ENCODE measurements around the gene GOLGA8B. TPM values are rescaled to one million over a fixed set of nuclear protein-coding genes. Genes with fewer than 3 reads are reported as not detected.
A peak's percentile ranks its signal among the peaks of the same experiment; 100 is the strongest.
"Not testable (repeated sequence)": the region's sequence is repeated elsewhere in the genome, so short reads cannot be mapped to it uniquely, and the experiment has no call there.

The GOLGA8B gene
- total RNA-seq, result 100 to 1,000 TPM; 285 to 393 (median 315) TPM
- 1 to 10 TPM; 2.5 to 8.6 TPM for polyA plus RNA-seq
- total RNA-seq, result 217 reads per million, percentile 94 among the genes with 10 or more reads in this experiment

GRCh38 chr15:34583399-34584329 lies at the start of gene GOLGA8B:
Gene GOLGA8B, minus strand, starts transcription at chr15:34583651. Its CDS starts 47,739 bp downstream, at chr15:34535912.
- peak within 1 kb of the TSS; percentile 82 for H3K27ac ChIP-seq (ENCODE audit: low read depth, low read length)
- peaks cover 6 to 20% of the 10 kb centered on the region in 2 donors for H3K4me1 ChIP-seq (ENCODE audit: control insufficient read depth in 2 of 2, insufficient read depth in 2 of 2, low read length in 2 of 2)
- H3K9me3 Mint-ChIP-seq, result no peaks in the 10 kb centered on the region
- H3K27me3 Mint-ChIP-seq, result peaks cover 3 to 14% (median 10%) of the 10 kb centered on the region in 5 donors
- peaks cover 0 to 4% (median 0%) of the 10 kb centered on the region in 5 donors for H3K36me3 Mint-ChIP-seq
- DNase-seq (peak; percentile 70 to 88 (median 85)), ATAC-seq (peak; percentile 86)
- CTCF ChIA-PET, result interaction anchor here (2.4 kb wide), 1 partner anchor 216 kb away, joined by 8 read pairs; the partner anchor contains the start of gene LPCAT4
- no peaks in the 10 kb centered on the region for H3K9me3 ChIP-seq (ENCODE audit: control insufficient read depth in 2 of 3, low read length in 3 of 3)
- peak within 1 kb of the TSS; percentile 81 to 94 (median 90) for H3K4me3 Mint-ChIP-seq
- no peaks in the 10 kb centered on the region for H3K27me3 ChIP-seq (ENCODE audit: control insufficient read depth in 2 of 2, insufficient read depth in 2 of 2, low read length in 2 of 2)
- POLR2A ChIA-PET, result interaction anchor here (1.0 to 1.6 kb wide), 8 partner anchors 217 to 481 kb away, joined by 3 to 7 read pairs (median 3); partner anchors contain the start of genes EMC4, LPCAT4 and SLC12A6
- H3K27ac Mint-ChIP-seq, result peak within 1 kb of the TSS; percentile 42 to 92 (median 81)
- peaks cover 26 to 46% (median 37%) of the 10 kb centered on the region in 7 donors for H3K4me1 Mint-ChIP-seq
- intact Hi-C loops (cut with micrococcal nuclease), result loop anchor here (1.0 to 10.0 kb wide), 8 partner anchors 216 to 545 kb away; partner anchors contain the start of genes LPCAT4 (in 2 of the 2), PGBD4 (in 2 of the 2), NOP10 (in 1 of the 2) and NUTM1 (in 1 of the 2)
- H3K4me3 ChIP-seq (ENCODE audit: low read length), result peak within 1 kb of the TSS; percentile 85
- H3K36me3 ChIP-seq (ENCODE audit: control insufficient read depth in 2 of 3, insufficient read depth in 3 of 3, low read length in 3 of 3), result peaks cover 0 to 12% (median 0%) of the 10 kb centered on the region in 3 experiments

- CTCF ChIA-PET; POLR2A ChIA-PET; H3K36me3 ChIP-seq (ENCODE audit: control insufficient read depth in 2 of 3, insufficient read depth in 3 of 3, low read length in 3 of 3); H3K9me3 Mint-ChIP-seq; DNase-seq; ATAC-seq; H3K4me1 Mint-ChIP-seq; H3K4me3 ChIP-seq (ENCODE audit: low read length); H3K27ac Mint-ChIP-seq; H3K9me3 ChIP-seq (ENCODE audit: control insufficient read depth in 2 of 3, low read length in 3 of 3); H3K4me1 ChIP-seq (ENCODE audit: control insufficient read depth in 2 of 2, insufficient read depth in 2 of 2, low read length in 2 of 2); H3K36me3 Mint-ChIP-seq; intact Hi-C loops (cut with micrococcal nuclease); H3K27me3 ChIP-seq (ENCODE audit: control insufficient read depth in 2 of 2, insufficient read depth in 2 of 2, low read length in 2 of 2); H3K27ac ChIP-seq (ENCODE audit: low read depth, low read length); H3K4me3 Mint-ChIP-seq: not testable (repeated sequence)
- peaks cover 5 to 30% (median 10%) of the 10 kb centered on the region in 5 donors for H3K27me3 Mint-ChIP-seq
These were observed 49.7 kb upstream of the GOLGA8B start for GRCh38 chr15:34633165-34633564.

- Mint-ChIP-seq H3K9me3 (peaks cover 0 to 23% (median 5%) of the 10 kb centered on the region in 11 donors), H3K27me3 (peaks cover 28 to 40% (median 36%) of the 10 kb centered on the region in 5 donors), H3K4me1 (no peaks in the 10 kb centered on the region), H3K27ac (no peak overlapping the region), H3K4me3 (no peak overlapping the region), H3K36me3 (peaks cover 0 to 3% (median 0%) of the 10 kb centered on the region in 5 donors)
- Histone ChIP-seq H3K36me3 (ENCODE audit: control insufficient read depth in 2 of 3, insufficient read depth in 3 of 3, low read length in 3 of 3) (no peaks in the 10 kb centered on the region), H3K27ac (ENCODE audit: low read depth, low read length) (no peak overlapping the region), H3K4me1 (ENCODE audit: control insufficient read depth in 2 of 2, insufficient read depth in 2 of 2, low read length in 2 of 2) (no peaks in the 10 kb centered on the region), H3K4me3 (ENCODE audit: low read length) (no peak overlapping the region), H3K9me3 (ENCODE audit: control insufficient read depth in 2 of 3, low read length in 3 of 3) (peaks cover 0 to 6% (median 0%) of the 10 kb centered on the region in 3 experiments), H3K27me3 (ENCODE audit: control insufficient read depth in 2 of 2, insufficient read depth in 2 of 2, low read length in 2 of 2) (peaks cover 0 to 8% of the 10 kb centered on the region in 2 donors)
- no peak for DNase-seq
- intact Hi-C loops (cut with micrococcal nuclease), result no loop called here
- ATAC-seq, result no peak
- ChIA-PET CTCF (no interaction called here), POLR2A (no interaction called here)
These were observed 45.2 kb upstream of the GOLGA8B start for GRCh38 chr15:34628577-34629152.

GRCh38 chr15:34625007-34625406 lies 41.6 kb upstream of the GOLGA8B start:
- H3K9me3 ChIP-seq (ENCODE audit: control insufficient read depth in 2 of 3, low read length in 3 of 3), result peaks cover 0 to 6% (median 0%) of the 10 kb centered on the region in 3 experiments
- peaks cover 0 to 8% of the 10 kb centered on the region in 2 donors for H3K27me3 ChIP-seq (ENCODE audit: control insufficient read depth in 2 of 2, insufficient read depth in 2 of 2, low read length in 2 of 2)
- no peak overlapping the region for H3K4me3 ChIP-seq (ENCODE audit: low read length)
- H3K27ac ChIP-seq (ENCODE audit: low read depth, low read length), result no peak overlapping the region
- peaks cover 44 to 57% (median 54%) of the 10 kb centered on the region in 5 donors for H3K27me3 Mint-ChIP-seq
- H3K4me1 Mint-ChIP-seq, result peaks cover 0 to under 1% (median 0%) of the 10 kb centered on the region in 7 donors
- intact Hi-C loops (cut with micrococcal nuclease), result no loop called here
- H3K27ac Mint-ChIP-seq, result no peak overlapping the region
- no peaks in the 10 kb centered on the region for H3K36me3 ChIP-seq (ENCODE audit: control insufficient read depth in 2 of 3, insufficient read depth in 3 of 3, low read length in 3 of 3)
- H3K4me1 ChIP-seq (ENCODE audit: control insufficient read depth in 2 of 2, insufficient read depth in 2 of 2, low read length in 2 of 2), result no peaks in the 10 kb centered on the region
- H3K36me3 Mint-ChIP-seq, result peaks cover 0 to 3% (median 0%) of the 10 kb centered on the region in 5 donors
- no peak for DNase-seq
- H3K4me3 Mint-ChIP-seq, result no peak overlapping the region
- H3K9me3 Mint-ChIP-seq, result peaks cover 0 to 14% (median 2%) of the 10 kb centered on the region in 11 donors
- POLR2A ChIA-PET, result no interaction called here
- ATAC-seq, result no peak
- CTCF ChIA-PET, result no interaction called here

GRCh38 chr15:34621675-34622074 lies 38.2 kb upstream of the GOLGA8B start:
- Histone ChIP-seq H3K4me1 (ENCODE audit: control insufficient read depth in 2 of 2, insufficient read depth in 2 of 2, low read length in 2 of 2) (no peaks in the 10 kb centered on the region), H3K4me3 (ENCODE audit: low read length) (no peak overlapping the region), H3K27ac (ENCODE audit: low read depth, low read length) (no peak overlapping the region), H3K27me3 (ENCODE audit: control insufficient read depth in 2 of 2, insufficient read depth in 2 of 2, low read length in 2 of 2) (peaks cover 0 to 8% of the 10 kb centered on the region in 2 donors), H3K9me3 (ENCODE audit: control insufficient read depth in 2 of 3, low read length in 3 of 3) (no peaks in the 10 kb centered on the region), H3K36me3 (ENCODE audit: control insufficient read depth in 2 of 3, insufficient read depth in 3 of 3, low read length in 3 of 3) (no peaks in the 10 kb centered on the region)
- Mint-ChIP-seq H3K27ac (no peak overlapping the region), H3K4me3 (no peak overlapping the region), H3K27me3 (peaks cover 31 to 56% (median 53%) of the 10 kb centered on the region in 5 donors), H3K4me1 (peaks cover 0 to 3% (median 0%) of the 10 kb centered on the region in 7 donors), H3K9me3 (peaks cover 0 to 3% (median 0%) of the 10 kb centered on the region in 11 donors), H3K36me3 (no peaks in the 10 kb centered on the region)
- intact Hi-C loops (cut with micrococcal nuclease), result loop anchor here in 1 of 2 donors (5.0 kb wide), 1 partner anchor 301 kb away; no protein-coding TSS in a partner anchor
- ChIA-PET POLR2A (no interaction called here), CTCF (no interaction called here)
- no peak for DNase-seq
- no peak for ATAC-seq

GRCh38 chr15:34620814-34621213 lies 37.4 kb upstream of the GOLGA8B start:
- CTCF ChIA-PET, result no interaction called here
- Mint-ChIP-seq H3K4me3 (no peak overlapping the region), H3K27me3 (peaks cover 32 to 62% (median 52%) of the 10 kb centered on the region in 5 donors)

More at GRCh38 chr15:34620814-34621213, 37.4 kb upstream of the GOLGA8B start:
- no peak overlapping the region for H3K27ac ChIP-seq (ENCODE audit: low read depth, low read length)
- H3K27me3 ChIP-seq (ENCODE audit: control insufficient read depth in 2 of 2, insufficient read depth in 2 of 2, low read length in 2 of 2), result peaks cover under 1 to 2% of the 10 kb centered on the region in 2 donors
- Mint-ChIP-seq H3K27ac (no peak overlapping the region), H3K36me3 (no peaks in the 10 kb centered on the region), H3K4me1 (peaks cover 0 to 3% (median 0%) of the 10 kb centered on the region in 7 donors), H3K9me3 (no peaks in the 10 kb centered on the region)
- no peak for ATAC-seq
- POLR2A ChIA-PET, result interaction anchor here (0.6 kb wide), 1 partner anchor 74 kb away, joined by 5 read pairs; no protein-coding TSS in a partner anchor
- H3K9me3 ChIP-seq (ENCODE audit: control insufficient read depth in 2 of 3, low read length in 3 of 3), result no peaks in the 10 kb centered on the region
- H3K36me3 ChIP-seq (ENCODE audit: control insufficient read depth in 2 of 3, insufficient read depth in 3 of 3, low read length in 3 of 3), result no peaks in the 10 kb centered on the region
- H3K4me1 ChIP-seq (ENCODE audit: control insufficient read depth in 2 of 2, insufficient read depth in 2 of 2, low read length in 2 of 2), result no peaks in the 10 kb centered on the region
- intact Hi-C loops (cut with micrococcal nuclease), result loop anchor here in 1 of 2 donors (5.0 kb wide), 1 partner anchor 301 kb away; no protein-coding TSS in a partner anchor
- H3K4me3 ChIP-seq (ENCODE audit: low read length), result no peak overlapping the region
- DNase-seq, result no peak
